ENCODE data around the gene TMEM54.

The TMEM54 gene

GRCh38 chr1:32944180-32944579 lies 43.0 kb upstream of the TMEM54 start:
- no peaks in the 10 kb centered on the region for H3K9me3 ChIP-seq (ENCODE audit: low read length)
- no peaks in the 10 kb centered on the region for H3K9me2 ChIP-seq (ENCODE audit: low read depth, low read length)
- H3K4me3 ChIP-seq (ENCODE audit: low read depth, low read length, poor library complexity, severe bottlenecking) = no peak overlapping the region
- no peaks in the 10 kb centered on the region for H3K79me2 ChIP-seq (ENCODE audit: insufficient read depth, low read length)
- H3K4me2 ChIP-seq (ENCODE audit: low read length) = no peak overlapping the region
- H3K27me3 ChIP-seq (ENCODE audit: insufficient read depth, low read length) = no peaks in the 10 kb centered on the region
- H3K27ac ChIP-seq (ENCODE audit: low read depth, low read length, poor library complexity, severe bottlenecking) = no peak overlapping the region
- no peaks in the 10 kb centered on the region for H4K20me1 ChIP-seq (ENCODE audit: insufficient read depth, low read length)
- peaks cover 52% of the 10 kb centered on the region; the same call in 1 of the 2 replicates for H3K36me3 ChIP-seq (ENCODE audit: insufficient read depth, low read length)
- H3K9ac ChIP-seq (ENCODE audit: low read length) = no peak overlapping the region
- H2AFZ ChIP-seq (ENCODE audit: low read length) = no peak overlapping the region
- no peaks in the 10 kb centered on the region for H3K4me1 ChIP-seq (ENCODE audit: insufficient read depth, low read length, severe bottlenecking)
- no peak for TF ChIP-seq EZH2 (IDR thresholded peaks at IDR 0.05; ENCODE audit: borderline replicate concordance, low read length)
- TF ChIP-seq, protein P1, sequence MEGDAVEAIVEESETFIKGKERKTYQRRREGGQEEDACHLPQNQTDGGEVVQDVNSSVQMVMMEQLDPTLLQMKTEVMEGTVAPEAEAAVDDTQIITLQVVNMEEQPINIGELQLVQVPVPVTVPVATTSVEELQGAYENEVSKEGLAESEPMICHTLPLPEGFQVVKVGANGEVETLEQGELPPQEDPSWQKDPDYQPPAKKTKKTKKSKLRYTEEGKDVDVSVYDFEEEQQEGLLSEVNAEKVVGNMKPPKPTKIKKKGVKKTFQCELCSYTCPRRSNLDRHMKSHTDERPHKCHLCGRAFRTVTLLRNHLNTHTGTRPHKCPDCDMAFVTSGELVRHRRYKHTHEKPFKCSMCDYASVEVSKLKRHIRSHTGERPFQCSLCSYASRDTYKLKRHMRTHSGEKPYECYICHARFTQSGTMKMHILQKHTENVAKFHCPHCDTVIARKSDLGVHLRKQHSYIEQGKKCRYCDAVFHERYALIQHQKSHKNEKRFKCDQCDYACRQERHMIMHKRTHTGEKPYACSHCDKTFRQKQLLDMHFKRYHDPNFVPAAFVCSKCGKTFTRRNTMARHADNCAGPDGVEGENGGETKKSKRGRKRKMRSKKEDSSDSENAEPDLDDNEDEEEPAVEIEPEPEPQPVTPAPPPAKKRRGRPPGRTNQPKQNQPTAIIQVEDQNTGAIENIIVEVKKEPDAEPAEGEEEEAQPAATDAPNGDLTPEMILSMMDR (IDR thresholded peaks at IDR 0.05; ENCODE audit: low read length) = no peak
- no peaks in the 10 kb centered on the region for H3F3A ChIP-seq (ENCODE audit: insufficient read depth, low read length)

DNA sequence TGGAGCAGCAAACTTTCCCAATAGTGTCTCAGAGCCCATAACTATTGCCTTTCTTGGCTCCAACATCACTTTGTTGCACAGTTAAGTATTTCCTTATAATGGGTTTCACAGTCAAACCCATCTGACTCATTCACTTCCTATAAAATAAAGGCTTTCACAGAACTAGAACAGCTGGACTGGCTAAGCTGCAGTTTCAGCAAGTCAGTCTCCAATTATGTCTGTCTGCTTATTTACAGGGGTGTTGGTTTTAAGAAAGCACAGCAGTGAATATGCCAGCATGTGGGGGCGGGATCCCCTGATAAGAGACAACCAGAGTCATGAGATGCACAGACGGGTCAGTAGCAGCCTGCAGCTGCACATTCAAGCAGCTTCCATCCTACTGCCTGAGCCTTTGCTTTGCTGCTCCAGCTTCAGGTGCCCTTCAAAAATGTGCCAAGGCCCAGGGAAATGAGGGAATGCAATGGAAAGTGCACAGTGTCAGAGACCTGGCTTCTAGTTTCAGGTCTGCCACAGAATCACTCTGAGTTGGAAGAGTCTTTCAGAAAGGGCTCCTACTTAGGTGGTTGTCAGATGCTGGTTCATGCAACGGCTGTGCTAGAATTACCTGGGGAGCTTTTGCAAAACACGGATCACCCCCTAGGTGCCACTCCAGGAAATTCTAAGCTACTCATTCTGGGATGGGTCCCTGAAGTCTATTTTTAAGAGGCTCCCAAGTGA lies 38.6 kb upstream of the TMEM54 start:
- Histone ChIP-seq H3K36me3 (ENCODE audit: insufficient read depth, low read length) (peaks cover 41% of the 10 kb centered on the region; the same call in 1 of the 2 replicates), H3K79me2 (ENCODE audit: insufficient read depth, low read length) (no peaks in the 10 kb centered on the region), H3K9me3 (ENCODE audit: low read length) (no peaks in the 10 kb centered on the region), H3F3A (ENCODE audit: insufficient read depth, low read length) (no peaks in the 10 kb centered on the region), H2AFZ (ENCODE audit: low read length) (no peak overlapping the region), H3K27ac (ENCODE audit: low read depth, low read length, poor library complexity, severe bottlenecking) (no peak overlapping the region), H3K4me3 (ENCODE audit: low read depth, low read length, poor library complexity, severe bottlenecking) (no peak overlapping the region), H3K9me2 (ENCODE audit: low read depth, low read length) (no peaks in the 10 kb centered on the region), H3K9ac (ENCODE audit: low read length) (no peak overlapping the region), H4K20me1 (ENCODE audit: insufficient read depth, low read length) (no peaks in the 10 kb centered on the region), H3K4me2 (ENCODE audit: low read length) (no peak overlapping the region), H3K27me3 (ENCODE audit: insufficient read depth, low read length) (no peaks in the 10 kb centered on the region), H3K4me1 (ENCODE audit: insufficient read depth, low read length, severe bottlenecking) (no peaks in the 10 kb centered on the region)
- no peak for TF ChIP-seq EZH2 (IDR thresholded peaks at IDR 0.05; ENCODE audit: borderline replicate concordance, low read length)
- TF ChIP-seq, protein P1 (IDR thresholded peaks at IDR 0.05; ENCODE audit: low read length) = no peak

GRCh38 chr1:32937061-32937460 lies 35.9 kb upstream of the TMEM54 start:
- TF ChIP-seq EZH2 (IDR thresholded peaks at IDR 0.05; ENCODE audit: borderline replicate concordance, low read length) = no peak
- TF ChIP-seq, protein P1 (IDR thresholded peaks at IDR 0.05; ENCODE audit: low read length) = no peak
- no peak overlapping the region for H3K4me3 ChIP-seq (ENCODE audit: low read depth, low read length, poor library complexity, severe bottlenecking)
- H3K79me2 ChIP-seq (ENCODE audit: insufficient read depth, low read length) = no peaks in the 10 kb centered on the region
- H4K20me1 ChIP-seq (ENCODE audit: insufficient read depth, low read length) = no peaks in the 10 kb centered on the region
- H3K9ac ChIP-seq (ENCODE audit: low read length) = no peak overlapping the region
- no peaks in the 10 kb centered on the region for H3K4me1 ChIP-seq (ENCODE audit: insufficient read depth, low read length, severe bottlenecking)
- H3F3A ChIP-seq (ENCODE audit: insufficient read depth, low read length) = no peaks in the 10 kb centered on the region
- H3K36me3 ChIP-seq (ENCODE audit: insufficient read depth, low read length) = peaks cover 21% of the 10 kb centered on the region; the same call in 1 of the 2 replicates
- H3K9me2 ChIP-seq (ENCODE audit: low read depth, low read length) = no peaks in the 10 kb centered on the region
- no peak overlapping the region for H2AFZ ChIP-seq (ENCODE audit: low read length)
- no peak overlapping the region for H3K27ac ChIP-seq (ENCODE audit: low read depth, low read length, poor library complexity, severe bottlenecking)
- H3K9me3 ChIP-seq (ENCODE audit: low read length) = no peaks in the 10 kb centered on the region
- no peaks in the 10 kb centered on the region for H3K27me3 ChIP-seq (ENCODE audit: insufficient read depth, low read length)
- no peak overlapping the region for H3K4me2 ChIP-seq (ENCODE audit: low read length)

Data from OCI-LY1 (cell line).